COLO668 (cell line): ENCODE measurements around the gene TBC1D23.
"Not testable (repeated sequence)": the region's sequence is repeated elsewhere in the genome, so short reads cannot be mapped to it uniquely, and the experiment has no call there.

Source experiments
- DNase-seq: peaks from one replicate; lab custom pipeline; 2025; ENCODE audit not compliant: unreplicated experiment; lab: John Stamatoyannopoulos, UW

Gene TBC1D23

DNA sequence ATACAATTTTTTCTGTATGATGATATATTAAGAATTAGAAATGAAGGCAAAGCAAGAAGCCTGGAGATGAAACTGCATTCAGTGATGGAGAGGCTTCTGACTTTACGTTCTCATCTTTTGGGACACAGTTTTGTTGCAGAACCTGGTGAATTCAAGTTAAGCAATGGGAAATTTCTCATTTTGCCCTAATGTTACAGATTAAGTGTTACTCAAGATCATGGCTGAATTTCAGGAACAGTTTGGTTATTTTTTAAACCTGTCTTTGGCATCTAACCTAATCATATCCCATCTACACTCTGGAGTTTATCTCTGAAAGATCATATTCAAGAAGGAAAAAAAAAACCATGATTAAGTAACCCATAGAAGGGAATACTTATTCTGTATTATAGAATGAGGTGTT is 79.7 kb downstream of the TBC1D23 start:
- no peak for DNase-seq

DNA sequence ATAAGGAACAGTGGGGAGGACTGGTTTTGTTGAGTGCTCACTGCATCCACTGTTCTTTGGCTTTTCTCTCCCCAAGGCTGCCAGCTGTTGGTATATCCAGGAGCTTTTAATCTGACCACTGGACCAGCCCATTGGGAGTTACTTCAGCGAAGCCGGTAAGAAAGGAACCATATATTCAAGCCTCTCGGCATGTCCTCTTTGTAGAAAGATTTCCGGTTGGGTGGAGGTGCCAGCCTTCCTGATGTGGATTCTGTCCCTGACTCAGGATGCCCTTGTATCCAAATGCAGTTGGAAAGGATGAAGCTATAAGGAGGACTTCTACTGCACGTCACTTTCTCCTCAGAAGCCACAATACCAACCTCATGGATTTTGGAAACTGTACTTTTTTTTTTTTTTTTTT is 87.9 kb downstream of the TBC1D23 start:
- no peak for DNase-seq

DNA sequence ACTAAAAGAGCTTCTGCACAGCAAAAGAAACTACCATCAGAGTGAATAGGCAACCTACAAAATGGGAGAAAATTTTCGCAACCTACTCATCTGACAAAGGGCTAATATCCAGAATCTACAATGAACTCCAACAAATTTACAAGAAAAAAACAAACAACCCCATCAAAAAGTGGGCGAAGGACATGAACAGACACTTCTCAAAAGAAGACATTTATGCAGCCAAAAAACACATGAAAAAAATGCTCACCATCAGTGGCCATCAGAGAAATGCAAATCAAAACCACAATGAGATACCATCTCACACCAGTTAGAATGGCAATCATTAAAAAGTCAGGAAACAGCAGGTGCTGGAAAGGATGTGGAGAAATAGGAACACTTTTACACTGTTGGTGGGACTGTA is 91.0 kb downstream of the TBC1D23 start:
- not testable (repeated sequence) for DNase-seq

DNA sequence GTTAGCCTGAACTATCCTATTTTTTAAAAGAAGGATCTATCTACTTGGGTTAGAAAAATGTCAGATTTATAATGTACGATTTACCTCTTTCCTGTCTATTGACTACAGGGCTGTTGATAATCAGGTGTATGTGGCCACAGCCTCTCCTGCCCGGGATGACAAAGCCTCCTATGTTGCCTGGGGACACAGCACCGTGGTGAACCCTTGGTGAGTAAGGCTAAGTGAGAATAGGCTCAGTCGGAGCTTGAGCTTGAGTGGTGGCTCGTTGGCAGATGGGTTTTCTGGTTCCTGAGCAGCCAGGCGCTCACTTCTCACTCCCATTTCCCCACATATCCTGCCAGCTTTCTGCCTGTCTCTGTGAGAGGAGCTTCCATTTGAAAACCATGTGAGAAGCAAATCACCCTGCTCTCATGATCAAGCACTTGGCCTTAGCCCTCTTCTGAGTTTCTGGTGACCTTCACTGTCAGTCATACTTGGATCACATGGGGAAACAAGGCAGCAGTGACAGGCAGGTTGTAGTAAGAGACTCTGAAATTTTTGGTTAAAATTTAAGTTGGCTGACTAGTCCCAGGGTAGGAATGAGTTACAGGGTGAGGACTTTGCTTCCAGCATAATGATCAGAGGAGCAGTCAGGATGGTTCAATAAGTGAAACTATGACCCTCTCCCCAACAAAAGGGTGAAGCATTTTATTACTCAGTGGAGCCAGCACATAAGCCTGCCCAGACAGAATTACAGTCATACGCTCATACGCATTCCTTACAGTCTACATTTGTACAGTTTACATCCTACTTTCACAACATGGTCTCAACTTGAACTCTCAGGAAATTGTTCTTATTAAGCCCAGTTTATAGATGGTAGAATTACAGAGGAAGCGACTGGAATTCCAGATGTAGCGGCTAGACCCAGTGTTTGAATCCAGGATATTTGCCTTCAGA is 91.8 kb downstream of the TBC1D23 start:
- DNase-seq = no peak

DNA sequence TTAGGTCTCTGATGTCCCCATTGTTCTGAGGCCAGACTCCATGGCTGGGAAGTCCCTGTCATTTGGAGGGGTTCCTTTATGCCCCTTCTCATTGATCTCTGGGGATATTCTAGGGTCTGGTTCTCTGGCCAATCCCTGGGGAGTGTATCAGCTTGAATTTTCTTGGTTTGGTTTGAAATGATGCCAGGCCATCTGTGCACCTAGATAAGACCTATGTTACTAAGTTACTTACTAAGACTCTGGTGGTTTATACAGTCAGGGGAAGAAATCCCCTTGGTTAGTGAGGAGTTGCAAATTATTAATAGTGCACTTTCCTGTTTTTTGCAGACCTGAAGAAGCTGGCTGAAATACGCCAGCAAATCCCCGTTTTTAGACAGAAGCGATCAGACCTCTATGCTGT is 94.1 kb downstream of the TBC1D23 start:
- no peak for DNase-seq

DNA sequence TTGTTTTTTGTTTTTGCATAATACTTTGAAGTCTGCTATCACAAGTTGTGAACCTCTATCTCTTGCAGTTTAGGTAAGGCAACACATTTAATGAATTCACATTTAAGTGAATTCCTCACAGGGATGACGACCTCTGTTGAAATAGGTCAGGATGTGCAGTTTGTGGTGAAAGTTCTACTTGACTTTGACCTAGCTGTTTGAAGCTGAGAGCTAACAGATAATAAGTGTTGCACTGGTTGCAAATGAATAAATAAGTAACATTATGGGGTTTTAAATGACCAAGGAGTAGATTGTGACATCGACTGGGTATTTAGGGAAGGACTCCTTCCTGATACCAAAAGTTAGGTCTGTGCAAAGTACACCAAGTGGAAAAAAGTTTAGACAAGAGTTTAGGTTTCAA is 97.6 kb downstream of the TBC1D23 start:
- DNase-seq = no peak

DNA sequence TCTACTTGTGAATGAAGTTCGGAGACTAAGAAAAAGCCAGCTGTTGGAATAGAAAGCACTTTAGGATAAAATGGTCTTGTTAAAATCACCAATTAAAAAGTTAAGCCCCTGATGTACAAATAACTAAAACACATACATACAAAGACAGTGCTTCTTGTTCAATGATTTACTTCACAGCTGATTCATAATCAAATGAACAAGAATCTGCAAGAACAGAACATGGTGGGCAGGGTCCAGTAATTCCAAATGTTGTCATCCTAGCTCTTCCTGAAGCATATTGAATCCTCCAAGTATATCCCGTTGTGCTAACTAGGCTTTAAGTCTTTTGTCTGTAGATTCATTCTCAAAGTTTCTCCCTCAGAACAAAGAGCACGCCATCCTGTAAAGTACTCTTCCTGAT is 98.2 kb downstream of the TBC1D23 start:
- DNase-seq = no peak

DNA sequence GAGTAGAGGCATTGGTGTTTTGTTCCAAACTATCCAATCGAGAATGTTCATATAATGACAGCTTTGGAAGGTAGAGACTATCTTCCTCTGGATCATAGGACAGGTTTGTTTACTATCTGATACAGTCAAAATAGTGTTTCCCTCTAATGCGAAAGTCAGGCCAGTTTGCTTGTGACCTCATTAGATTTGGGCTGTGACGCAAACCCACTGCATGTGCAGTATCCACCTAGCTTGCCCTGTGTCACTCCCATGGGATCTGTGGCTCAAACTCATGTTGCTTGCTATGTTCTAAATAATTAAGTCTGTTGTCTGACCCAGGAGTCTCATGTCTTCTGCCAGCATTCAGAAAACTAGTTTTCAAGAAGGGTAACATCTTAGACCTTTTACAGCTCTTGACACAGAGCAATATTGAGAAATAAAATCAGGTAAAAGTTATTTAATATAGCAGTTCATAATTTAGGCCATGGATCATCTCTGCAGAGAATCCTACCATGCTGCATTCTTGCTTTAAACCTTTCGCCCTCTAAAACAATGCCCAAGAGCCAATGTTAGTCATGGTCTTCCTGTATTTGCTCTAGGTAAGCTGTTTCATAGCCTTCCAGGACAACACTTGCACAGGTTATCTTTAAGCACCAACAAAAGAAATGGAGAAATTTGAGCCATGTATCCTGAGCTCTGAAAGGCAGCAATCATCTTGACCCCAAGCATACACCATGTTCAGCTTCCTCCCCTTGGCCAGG is 100.1 kb downstream of the TBC1D23 start:
- DNase-seq = no peak

DNA sequence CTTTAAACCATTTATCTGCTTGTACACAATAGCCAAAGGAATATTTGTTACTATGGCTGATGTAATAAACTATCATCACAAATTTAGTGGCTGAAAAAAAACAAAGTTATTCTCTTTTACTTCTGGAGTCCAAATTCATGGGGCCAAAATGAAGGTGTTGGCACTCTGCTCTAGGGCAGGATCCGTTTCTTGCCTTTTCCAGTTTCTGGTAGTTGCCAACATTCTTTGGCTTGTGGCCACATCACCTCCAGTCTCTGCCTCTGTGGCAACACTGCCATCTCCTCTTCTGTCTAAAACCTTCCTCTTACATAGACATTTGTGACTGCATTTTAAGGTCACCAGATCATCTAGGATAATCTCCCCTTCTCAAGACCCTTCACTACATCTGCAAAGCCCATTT is 101.1 kb downstream of the TBC1D23 start:
- no peak for DNase-seq

DNA sequence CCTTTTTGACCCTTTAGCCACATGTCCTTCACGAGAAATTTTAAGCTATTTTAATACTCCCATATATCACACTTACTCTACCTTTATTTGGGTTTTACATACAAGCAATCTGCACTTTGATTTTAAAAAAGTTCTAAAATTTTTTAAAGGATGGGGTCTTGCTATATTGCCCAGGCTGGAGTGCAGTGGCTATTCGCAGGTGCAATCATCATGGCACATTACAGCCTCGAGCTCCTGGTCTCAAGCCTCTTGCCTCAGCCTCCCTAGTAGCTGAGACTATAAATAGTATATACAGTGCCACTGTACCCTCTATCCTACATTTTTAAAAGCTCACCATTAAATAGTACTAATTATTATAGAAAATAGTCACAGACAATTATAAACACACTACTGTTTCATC is 103.6 kb downstream of the TBC1D23 start:
- DNase-seq = no peak

DNA sequence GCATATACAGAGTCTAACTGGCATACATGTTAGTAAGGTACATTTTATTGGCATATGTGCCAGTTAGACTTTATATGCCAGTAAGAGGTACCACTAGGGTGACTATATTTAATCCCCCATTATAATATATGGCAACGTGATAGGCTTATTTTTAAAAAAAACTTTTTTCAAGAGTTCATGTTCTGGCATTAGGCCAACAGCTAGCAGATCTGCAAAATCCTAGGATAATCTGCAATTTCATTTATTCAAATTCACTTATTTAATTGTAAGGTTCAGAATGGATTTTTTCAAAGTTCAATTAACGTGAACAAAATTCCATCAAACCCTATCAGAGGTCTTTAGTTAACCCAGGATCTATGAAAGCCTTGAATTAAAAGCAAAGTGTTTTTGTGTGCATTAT is 105.6 kb downstream of the TBC1D23 start:
- DNase-seq = no peak

DNA sequence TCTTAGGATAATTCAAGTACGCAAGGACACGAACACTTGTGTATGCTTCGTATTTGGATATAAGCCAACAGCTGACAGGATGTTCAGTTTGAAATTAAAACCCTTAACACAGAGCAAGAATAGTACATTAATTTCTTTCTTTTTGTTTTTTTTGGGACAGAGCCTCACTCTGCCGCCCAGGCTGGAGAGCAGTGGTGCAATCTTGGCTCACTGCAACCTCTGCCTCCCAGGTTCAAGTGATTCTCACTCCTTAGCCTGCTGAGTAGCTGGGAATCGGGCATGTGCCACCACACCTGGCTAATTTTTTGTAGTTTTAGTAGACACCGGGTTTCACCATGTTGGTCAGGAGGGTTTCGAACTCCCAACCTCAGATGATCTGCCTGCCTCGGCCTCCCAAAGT is 107.6 kb downstream of the TBC1D23 start:
- DNase-seq = no peak

DNA sequence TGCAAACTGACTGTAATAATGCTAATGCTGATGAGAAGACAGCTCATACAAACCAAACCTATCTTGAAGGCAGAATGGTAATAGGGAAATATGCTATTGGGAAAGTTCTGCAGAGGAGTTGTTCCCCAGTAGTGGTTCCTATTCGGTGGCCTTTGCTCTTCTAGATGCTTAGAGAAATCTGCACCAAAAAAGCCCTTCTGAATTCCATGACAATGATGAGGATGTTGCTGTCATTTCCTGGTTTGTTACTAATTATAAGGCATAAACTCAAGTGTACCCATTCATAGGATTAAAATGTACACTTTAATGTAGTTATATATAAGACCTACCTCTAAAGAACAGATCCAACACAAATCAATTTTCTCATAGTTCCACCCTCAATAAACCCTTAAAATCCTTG is 110.0 kb downstream of the TBC1D23 start:
- DNase-seq = no peak

DNA sequence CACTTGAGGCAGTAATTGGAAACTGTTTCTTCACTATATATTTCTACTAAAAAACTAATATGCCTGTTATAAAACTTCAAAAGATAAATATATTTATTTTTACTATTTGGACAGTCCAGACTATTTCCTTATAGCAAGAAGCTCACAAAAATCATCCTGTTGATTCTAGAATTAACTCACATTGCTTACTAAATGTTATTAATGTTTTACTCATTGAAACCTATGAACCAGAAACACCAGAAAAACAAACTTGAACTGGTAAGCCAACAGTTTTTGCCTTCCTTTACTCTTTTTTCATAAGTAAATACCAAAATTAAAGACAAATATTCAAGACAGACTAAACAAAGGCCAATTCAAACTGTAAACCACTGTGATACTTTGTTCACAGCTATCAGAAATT is 113.7 kb downstream of the TBC1D23 start:
- DNase-seq = no peak
